Tongue (tissue), 2 donors: ENCODE data around the gene OR52E1. TPM values are rescaled to one million over a fixed set of nuclear protein-coding genes. Genes with fewer than 3 reads are reported as not detected.
"Not testable (repeated sequence)": the region's sequence is repeated elsewhere in the genome, so short reads cannot be mapped to it uniquely, and the experiment has no call there.

Source experiments
- DNase-seq: peaks from one replicate; pipeline ENCODE4 v3.0.0-alpha.2; 2015
- total RNA-seq: library from RNA; depleted of rRNA; stranded (reverse); fragments of >200 nt; gene quantifications from one replicate; pipeline ENCODE4 v1.2.3, GENCODE V29; 2014

Gene OR52E1
- total RNA-seq = not detected

- DNase-seq = no peak
Measured at GRCh38 chr11:5069272-5069671, at the start of gene OR52E1. OR52E1 (plus strand) TSS chr11:5069572.

GRCh38 chr11:5021996-5022395, 47.4 kb upstream of the OR52E1 start:
- DNase-seq = no peak

DNA sequence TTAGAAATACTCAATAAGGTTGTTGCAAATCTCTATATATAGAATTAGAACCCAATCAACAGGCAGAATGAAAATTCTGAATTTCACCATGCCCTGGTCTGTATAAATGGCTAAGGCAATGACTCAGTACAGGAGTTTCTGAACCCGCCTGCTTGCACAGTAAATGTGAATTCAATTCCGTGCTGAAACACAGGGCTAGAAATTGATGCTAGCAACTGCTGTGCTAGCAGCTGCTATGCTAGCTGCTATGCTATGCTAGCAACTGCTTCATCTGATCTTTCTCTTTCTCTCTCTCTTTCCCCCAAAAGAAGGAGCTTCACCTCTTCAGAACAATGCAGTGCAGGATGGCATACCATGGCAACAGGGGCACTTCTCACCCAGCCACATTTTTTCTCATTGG, 32.7 kb upstream of the OR52E1 start:
- DNase-seq = peak; percentile 3

GRCh38 chr11:5037926-5038325, 31.4 kb upstream of the OR52E1 start:
- DNase-seq = no peak

- DNase-seq = no peak
Measured at GRCh38 chr11:5038341-5038740, 31.0 kb upstream of the OR52E1 start.

- DNase-seq = no peak
Measured at GRCh38 chr11:5040876-5041275, 28.5 kb upstream of the OR52E1 start.

DNA sequence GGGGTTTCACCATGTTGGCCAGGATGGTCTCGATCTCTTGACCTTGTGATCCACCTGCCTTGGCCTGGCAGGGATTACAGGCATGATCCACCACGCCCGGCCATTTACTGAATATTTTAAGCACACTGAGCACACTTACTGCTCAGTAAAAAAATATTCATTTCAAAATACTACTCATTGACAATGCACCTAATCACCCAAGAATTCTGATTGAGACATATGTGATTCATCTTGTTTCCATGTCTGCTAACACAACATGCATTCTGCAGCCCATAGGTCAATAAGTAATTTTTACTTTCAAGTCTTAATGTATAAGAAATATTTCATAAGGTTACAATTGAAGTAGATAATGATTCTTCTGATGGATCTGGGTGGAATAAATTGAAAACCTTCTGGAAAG, 27.3 kb upstream of the OR52E1 start:
- DNase-seq = no peak

DNA sequence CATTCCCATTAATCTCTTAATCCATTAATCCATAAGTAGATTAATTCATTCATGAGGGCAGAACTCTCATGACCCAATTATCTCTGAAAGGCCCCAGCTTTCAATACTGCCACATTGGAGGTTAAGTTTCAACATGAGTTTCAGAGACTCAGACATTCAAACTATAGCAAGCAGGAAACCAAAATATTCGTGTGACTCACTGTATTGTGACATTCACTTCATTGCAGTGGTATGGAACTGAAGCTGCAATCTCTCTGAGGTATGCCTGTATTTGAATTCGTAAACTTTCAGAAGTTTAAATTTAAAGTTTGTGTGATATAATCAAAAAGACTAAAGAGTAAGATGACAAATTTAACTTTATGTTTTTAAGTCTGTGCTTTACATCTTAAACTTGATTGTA, 26.0 kb upstream of the OR52E1 start:
- no peak for DNase-seq

DNA sequence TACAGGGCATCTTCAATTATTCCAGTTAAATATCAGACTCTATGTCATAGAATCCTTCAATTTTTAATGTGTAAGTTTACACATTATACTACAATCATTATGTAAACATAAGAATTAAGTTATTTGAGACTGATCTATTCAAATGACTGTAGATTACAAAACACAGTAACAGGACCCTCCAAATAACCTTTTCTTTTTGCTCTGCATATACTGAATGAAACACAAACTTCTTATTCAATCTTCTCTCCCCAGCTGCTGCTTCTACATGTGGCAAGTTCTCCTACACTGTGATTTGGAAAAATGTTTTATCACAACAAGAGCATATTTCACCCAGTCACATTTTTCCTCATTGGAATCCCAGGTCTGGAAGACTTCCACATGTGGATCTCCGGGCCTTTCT, 23.1 kb upstream of the OR52E1 start, which contains the start of gene OR52J3:
OR52J3 (plus strand) TSS at position 301 of the 400 bp plus-strand sequence; CDS start at position 301, 0 bp downstream.
- no peak for DNase-seq

GRCh38 chr11:5046754-5047330, 22.5 kb upstream of the OR52E1 start:
- DNase-seq = no peak

DNA sequence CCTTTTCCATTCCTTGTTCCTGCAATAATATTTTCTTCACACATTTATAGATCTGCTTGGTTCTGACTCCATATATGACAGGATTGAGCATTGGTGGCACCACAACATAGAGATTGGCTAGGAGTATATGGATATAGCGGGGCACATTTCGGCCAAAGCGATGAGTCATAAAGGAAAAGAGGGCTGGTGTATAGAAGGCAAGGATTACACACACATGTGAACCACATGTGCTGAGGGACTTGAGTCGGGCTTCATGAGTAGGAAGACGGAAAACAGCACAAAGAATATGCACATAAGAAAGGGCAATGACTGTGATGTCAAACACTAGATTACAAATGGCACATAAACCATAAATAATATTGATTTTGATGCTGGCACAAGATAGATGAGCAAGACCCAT, 10.7 kb upstream of the OR52E1 start:
- not testable (repeated sequence) for DNase-seq

DNA sequence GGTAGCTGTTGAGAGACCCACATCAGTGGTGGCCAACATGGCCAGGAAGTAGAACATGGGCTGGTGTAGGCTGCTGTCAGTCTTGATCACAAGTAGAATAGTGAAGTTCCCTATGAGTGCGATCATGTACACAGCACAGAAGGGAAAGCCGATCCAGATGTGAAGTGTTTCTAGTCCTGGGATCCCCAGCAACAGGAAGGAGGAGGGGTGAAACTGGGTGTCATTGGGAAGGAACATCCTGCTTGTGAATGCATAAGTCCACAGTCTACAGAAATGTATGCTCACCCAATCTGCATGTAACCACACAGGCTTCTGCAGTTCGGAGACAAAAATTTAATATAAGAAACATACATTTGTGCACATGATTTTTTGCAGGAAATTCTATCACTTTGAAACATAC, 10.0 kb upstream of the OR52E1 start, which contains the start of gene OR52E2:
OR52E2 (minus strand) TSS at position 237 of the 400 bp plus-strand sequence; CDS start at position 237, 0 bp downstream.
- DNase-seq = no peak

GRCh38 chr11:5065027-5065426, 4.3 kb upstream of the OR52E1 start:
- no peak for DNase-seq

DNA sequence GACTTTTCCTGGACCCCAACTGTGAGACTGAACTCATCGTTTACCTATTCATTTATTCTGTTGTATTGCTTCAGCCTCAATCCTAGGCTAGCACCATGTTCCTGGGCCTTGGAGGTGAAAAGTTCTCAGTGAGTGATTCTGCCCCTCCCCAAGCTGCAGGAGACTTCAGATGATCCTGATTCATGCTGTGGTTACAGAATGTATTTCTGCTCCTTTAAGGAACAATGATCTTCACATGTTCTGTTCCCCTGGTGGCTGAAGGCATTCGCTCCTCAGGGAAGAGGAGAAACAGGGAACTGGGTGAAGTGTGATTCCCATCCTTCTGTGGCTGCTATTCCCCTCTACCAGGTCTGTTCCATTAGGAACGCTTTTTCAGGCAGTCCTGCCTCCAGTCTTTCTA, 2.4 kb downstream of the OR52E1 start:
- no peak for DNase-seq

GRCh38 chr11:5081405-5081804, 12.0 kb downstream of the OR52E1 start:
- no peak for DNase-seq

DNA sequence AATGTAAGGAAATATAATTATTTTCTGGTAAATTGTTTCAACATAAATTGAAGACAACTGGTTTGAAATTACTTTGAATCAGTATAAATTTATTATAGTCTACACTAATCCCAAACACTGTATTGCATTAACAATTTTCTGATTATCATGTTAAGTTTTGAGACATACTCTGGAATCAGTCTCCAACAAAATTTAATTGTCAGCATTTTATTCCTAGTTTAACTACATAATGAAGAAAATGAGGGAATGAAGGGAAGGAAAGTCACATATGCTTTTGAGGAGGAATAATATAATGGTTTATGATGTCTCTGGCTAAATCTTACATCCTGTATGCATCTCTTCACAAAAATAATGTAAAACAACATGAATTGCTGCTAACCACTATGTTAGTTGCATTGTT, 14.2 kb downstream of the OR52E1 start:
- DNase-seq = no peak

DNA sequence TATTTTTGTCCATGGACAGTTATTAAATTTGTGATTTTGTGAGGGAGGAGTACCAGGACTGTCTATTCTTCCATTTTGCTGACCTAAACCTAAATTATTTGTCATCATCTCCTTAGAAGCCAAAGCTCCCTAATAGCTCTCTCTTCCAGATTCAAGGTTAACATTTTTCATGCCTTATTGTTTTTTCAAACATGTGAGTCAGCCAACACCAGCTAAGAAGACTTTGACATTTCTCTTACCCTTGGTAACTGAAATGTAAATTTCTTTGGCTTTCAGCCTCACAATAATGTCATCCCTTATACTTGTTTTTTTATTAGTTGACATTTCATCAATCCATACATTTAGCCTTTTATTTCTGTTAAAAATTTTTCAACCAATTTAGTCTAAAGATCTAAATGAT, 19.2 kb downstream of the OR52E1 start:
- DNase-seq = no peak

DNA sequence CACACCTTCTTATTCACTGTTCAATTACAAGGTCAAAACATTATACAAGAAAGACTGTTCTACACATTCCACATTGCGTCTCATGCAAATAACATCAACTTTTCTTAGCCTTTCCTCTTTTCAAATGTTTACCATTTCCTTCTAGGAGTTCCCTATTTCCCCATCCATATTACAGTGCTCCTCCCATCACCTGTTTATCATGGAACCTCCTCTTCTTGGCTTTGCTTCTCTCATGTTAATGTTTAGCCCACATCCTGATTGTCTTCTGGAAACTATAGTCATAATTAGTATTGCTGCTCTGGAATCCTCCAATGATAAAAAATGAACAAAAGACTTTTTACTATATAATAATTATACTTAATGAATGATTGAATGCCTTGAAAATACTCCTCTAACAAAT, 21.3 kb downstream of the OR52E1 start:
- no peak for DNase-seq

DNA sequence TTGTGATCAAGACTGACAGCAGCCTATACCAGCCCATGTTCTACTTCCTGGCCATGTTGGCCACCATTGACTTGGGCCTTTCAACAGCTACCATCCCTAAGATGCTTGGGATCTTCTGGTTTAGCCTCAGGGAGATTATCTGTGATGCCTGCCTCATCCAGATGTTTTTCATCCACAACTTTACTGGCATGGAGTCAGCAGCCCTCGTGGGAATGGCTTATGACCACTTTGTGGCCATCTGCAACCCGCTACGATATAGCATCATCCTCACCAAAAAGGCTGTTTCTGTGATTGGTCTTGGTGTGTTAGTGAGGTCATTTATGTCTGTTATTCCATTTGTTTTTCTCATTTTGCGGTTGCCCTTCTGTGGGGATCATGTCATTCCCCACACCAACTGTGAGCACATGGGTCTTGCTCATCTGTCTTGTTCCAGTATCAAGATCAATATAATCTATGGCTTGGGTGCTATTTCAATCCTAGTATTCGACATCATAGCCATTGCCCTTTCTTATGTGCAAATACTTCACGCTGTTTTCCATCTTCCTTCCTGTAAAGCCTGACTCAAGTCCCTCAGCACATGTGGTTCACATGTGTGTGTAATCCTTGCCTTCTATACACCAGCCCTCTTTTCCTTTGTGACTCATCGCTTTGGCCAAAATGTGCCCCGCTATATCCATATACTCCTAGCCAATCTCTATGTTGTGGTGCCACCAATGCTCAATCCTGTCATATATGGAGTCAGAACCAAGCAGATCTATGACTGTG, 23.6 kb downstream of the OR52E1 start:
- no peak for DNase-seq

DNA sequence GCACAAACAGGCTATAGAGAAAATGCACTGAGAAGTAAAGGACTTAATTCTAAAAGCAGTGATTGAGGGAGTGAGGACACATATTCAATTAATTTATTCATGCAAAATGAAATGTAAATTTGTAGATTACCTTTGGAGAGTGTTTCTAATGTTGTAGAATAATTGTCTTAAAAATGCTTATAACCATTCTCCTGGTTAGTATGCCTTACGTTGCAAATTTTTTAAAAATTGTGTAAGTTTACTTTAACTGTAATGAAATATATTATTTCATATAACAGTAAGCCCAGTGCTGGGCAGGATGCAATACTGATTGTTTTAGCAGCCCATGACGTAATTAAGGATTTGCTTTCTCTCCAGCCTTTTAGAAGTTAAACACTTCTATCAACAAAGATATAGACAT, 26.6 kb downstream of the OR52E1 start:
- DNase-seq = no peak

GRCh38 chr11:5102246-5102645, 32.9 kb downstream of the OR52E1 start:
- no peak for DNase-seq

- no peak for DNase-seq
Measured at GRCh38 chr11:5103066-5103465, 33.7 kb downstream of the OR52E1 start.

GRCh38 chr11:5107285-5107684, 37.9 kb downstream of the OR52E1 start:
- DNase-seq = no peak

DNA sequence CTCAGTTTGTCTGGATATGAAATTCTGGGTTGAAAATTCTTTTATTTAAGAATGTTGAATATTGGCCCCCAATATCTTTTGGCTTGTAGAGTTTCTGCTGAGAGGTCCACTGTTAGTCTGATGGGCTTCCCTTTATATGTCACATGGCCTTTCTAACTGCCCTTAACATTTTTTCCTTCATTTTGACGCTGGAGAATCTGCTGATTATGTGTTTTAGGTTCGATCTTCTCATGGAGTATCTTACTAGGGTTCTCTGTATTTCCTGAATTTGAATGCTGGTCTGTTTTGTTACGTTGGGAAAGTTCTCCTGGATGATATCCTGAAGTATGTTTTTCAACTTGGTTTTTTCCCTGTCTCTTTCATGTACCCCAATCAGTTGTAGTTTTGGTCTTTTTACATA, 46.0 kb downstream of the OR52E1 start:
- no peak for DNase-seq
